Measurements from ENCODE around the gene CUL9.

The CUL9 gene

GRCh38 chr6:43256670-43257366, 74.8 kb downstream of the CUL9 start:
- DNase-seq (ENCODE audit: low spot score): no peak

GRCh38 chr6:43257367-43258145, 75.6 kb downstream of the CUL9 start:
- DNase-seq (ENCODE audit: low spot score): no peak

- no peak for DNase-seq (ENCODE audit: low spot score)
Measured at GRCh38 chr6:43258180-43258579, 76.2 kb downstream of the CUL9 start.

- no peak for DNase-seq (ENCODE audit: low spot score)
Measured at GRCh38 chr6:43258807-43259686, 77.1 kb downstream of the CUL9 start.

- DNase-seq (ENCODE audit: low spot score): no peak
Measured at GRCh38 chr6:43260791-43261190, 78.8 kb downstream of the CUL9 start.

- DNase-seq (ENCODE audit: low spot score): no peak
Measured at GRCh38 chr6:43261198-43261597, 79.2 kb downstream of the CUL9 start.

GRCh38 chr6:43262000-43262779, 80.2 kb downstream of the CUL9 start:
- no peak for DNase-seq (ENCODE audit: low spot score)

GRCh38 chr6:43262780-43263313, 80.9 kb downstream of the CUL9 start:
- DNase-seq (ENCODE audit: low spot score): no peak

GRCh38 chr6:43263314-43264178, 81.5 kb downstream of the CUL9 start:
- DNase-seq (ENCODE audit: low spot score): peak; percentile 52

- DNase-seq (ENCODE audit: low spot score): no peak
Measured at GRCh38 chr6:43264599-43265145, 82.7 kb downstream of the CUL9 start.

- DNase-seq (ENCODE audit: low spot score): no peak
Measured at GRCh38 chr6:43265564-43265963, 83.6 kb downstream of the CUL9 start.

GRCh38 chr6:43267619-43268354, 85.8 kb downstream of the CUL9 start:
- no peak for DNase-seq (ENCODE audit: low spot score)

GRCh38 chr6:43268355-43268700, 86.3 kb downstream of the CUL9 start:
- no peak for DNase-seq (ENCODE audit: low spot score)

GRCh38 chr6:43268782-43269272, 86.8 kb downstream of the CUL9 start:
- DNase-seq (ENCODE audit: low spot score): no peak

- no peak for DNase-seq (ENCODE audit: low spot score)
Measured at GRCh38 chr6:43269273-43270007, 87.4 kb downstream of the CUL9 start.

- DNase-seq (ENCODE audit: low spot score): no peak
Measured at GRCh38 chr6:43271103-43271815, 89.3 kb downstream of the CUL9 start.

- no peak for DNase-seq (ENCODE audit: low spot score)
Measured at GRCh38 chr6:43271944-43272343, 89.9 kb downstream of the CUL9 start.

GRCh38 chr6:43273707-43274106, 91.7 kb downstream of the CUL9 start:
- DNase-seq (ENCODE audit: low spot score): no peak

Measured in SW480 (cell line).